ENCODE data around the gene PPP1R26. TPM values are rescaled to one million over a fixed set of nuclear protein-coding genes. Genes with fewer than 3 reads are reported as not detected.

Gene PPP1R26
- total and polyA plus RNA-seq, 2 of the 8 experiments (the other 6 are each of a cell fraction or from before 2014, with no cell fraction given), result 9.8 to 32.7 TPM

DNA sequence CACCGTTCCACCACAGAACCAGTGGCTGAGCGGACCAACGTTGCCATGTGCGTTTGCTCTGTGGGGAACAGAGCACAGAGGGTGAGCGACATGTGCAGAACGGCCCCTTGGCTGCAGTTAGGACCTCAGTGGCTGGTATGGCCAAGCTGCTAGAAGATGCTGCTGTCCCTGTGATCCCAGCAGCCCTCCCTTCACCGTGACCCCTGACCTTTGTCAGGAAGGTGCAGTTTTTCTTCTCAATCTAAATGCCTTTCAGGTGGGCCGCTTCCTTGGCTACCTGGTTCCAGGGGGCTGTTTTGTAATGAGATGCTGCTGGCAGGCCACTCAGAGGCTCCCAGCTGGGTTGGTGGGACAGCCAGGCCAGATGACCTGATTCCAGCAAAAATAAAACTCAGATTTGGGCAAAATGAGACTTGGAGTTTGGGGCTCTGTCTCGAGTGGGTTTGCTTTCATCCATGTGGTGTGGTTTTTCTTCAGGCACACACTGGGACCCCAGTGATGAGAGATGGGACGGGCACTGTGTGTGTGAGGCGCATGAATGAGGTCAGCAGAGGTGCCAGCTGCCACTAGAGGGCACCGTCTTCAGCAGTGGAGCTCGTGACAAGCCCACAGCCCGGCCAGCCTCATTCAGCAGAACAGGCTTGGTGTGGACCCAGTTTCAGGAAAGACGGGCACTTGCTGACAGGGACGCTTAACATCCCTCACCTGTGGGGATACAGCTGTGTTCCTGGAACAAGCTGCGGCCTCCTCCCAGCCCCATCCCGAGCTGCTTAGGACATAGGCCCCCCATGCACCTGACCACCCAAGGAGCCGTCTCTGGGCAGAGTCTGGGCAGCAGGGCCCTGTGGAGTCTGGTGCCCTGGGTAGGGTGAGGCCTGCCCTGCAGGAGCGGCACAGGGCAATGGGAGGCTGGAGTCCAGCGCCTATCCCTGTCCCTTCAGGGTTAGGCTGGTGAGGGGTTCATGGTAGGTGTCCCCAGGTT lies 25.0 kb downstream of the PPP1R26 start (continued):
- TF ChIP-seq RNF2 (IDR thresholded peaks at IDR 0.05; ENCODE audit: borderline replicate concordance, low read depth, low read length, missing control alignments, poor library complexity, severe bottlenecking) (no peak), CTCF (IDR thresholded peaks at IDR 0.05; ENCODE audit: control extremely low read depth in 1 of 3, insufficient read depth in 1 of 3, low read depth in 1 of 3, low read length in 3 of 3) (peak in 2 of 3 experiments; percentile 70 to 92; a peak in 3 of 4 replicates), SP2 (IDR thresholded peaks at IDR 0.05; ENCODE audit: low read length) (no peak), NANOG (IDR thresholded peaks at IDR 0.05; ENCODE audit: insufficient read depth, low read depth, low read length, poor library complexity, severe bottlenecking) (no peak), HDAC2 (IDR thresholded peaks at IDR 0.05; ENCODE audit: borderline replicate concordance in 1 of 2, low read depth in 2 of 2, low read length in 2 of 2) (no peak)
